Left forelimb (tissue), 1 donor: ENCODE measurements around the gene PGLYRP2.

Experiments used
- DNase-seq: peaks from one replicate; pipeline ENCODE4 v3.0.0-alpha.2; 2018; ENCODE audit warnings: low spot score

Gene PGLYRP2

GRCh38 chr19:15439821-15440641 lies 39.3 kb downstream of the PGLYRP2 start:
- DNase-seq, result no peak

GRCh38 chr19:15439078-15439799 lies 40.1 kb downstream of the PGLYRP2 start:
- no peak for DNase-seq

GRCh38 chr19:15438577-15438976 lies 40.7 kb downstream of the PGLYRP2 start:
- DNase-seq, result no peak

GRCh38 chr19:15438124-15438496 lies 41.2 kb downstream of the PGLYRP2 start:
- no peak for DNase-seq

- DNase-seq, result no peak
Measured at GRCh38 chr19:15437355-15438123, 41.8 kb downstream of the PGLYRP2 start.

- DNase-seq, result no peak
Measured at GRCh38 chr19:15436826-15437110, 42.5 kb downstream of the PGLYRP2 start.

- DNase-seq, result no peak
Measured at GRCh38 chr19:15436012-15436825, 43.1 kb downstream of the PGLYRP2 start.

GRCh38 chr19:15433519-15434069 lies 45.7 kb downstream of the PGLYRP2 start:
- no peak for DNase-seq

GRCh38 chr19:15432629-15433518 lies 46.4 kb downstream of the PGLYRP2 start:
- DNase-seq, result peak; percentile 96

- DNase-seq, result no peak
Measured at GRCh38 chr19:15432018-15432494, 47.2 kb downstream of the PGLYRP2 start.

GRCh38 chr19:15431396-15432017 lies 47.8 kb downstream of the PGLYRP2 start:
- DNase-seq, result no peak

- no peak for DNase-seq
Measured at GRCh38 chr19:15430526-15431120, 48.7 kb downstream of the PGLYRP2 start.

- no peak for DNase-seq
Measured at GRCh38 chr19:15429825-15430467, 49.4 kb downstream of the PGLYRP2 start.

- no peak for DNase-seq
Measured at GRCh38 chr19:15428956-15429824, 50.1 kb downstream of the PGLYRP2 start.

- no peak for DNase-seq
Measured at GRCh38 chr19:15427991-15428471, 51.3 kb downstream of the PGLYRP2 start.

- no peak for DNase-seq
Measured at GRCh38 chr19:15427350-15427700, 52.0 kb downstream of the PGLYRP2 start.

- DNase-seq, result no peak
Measured at GRCh38 chr19:15426485-15427349, 52.6 kb downstream of the PGLYRP2 start.
